ENCODE results near the gene PAGE2B. TPM values are rescaled to one million over a fixed set of nuclear protein-coding genes. Genes with fewer than 3 reads are reported as not detected.

The PAGE2B gene
- total RNA-seq, 4 donors from 2014 or later = not detected

- no peak for DNase-seq
- intact Hi-C loops (cut with DNase I; ENCODE audit: low total_unique reads) = no loop called here
- H3K36me3 ChIP-seq = no peaks in the 10 kb centered on the region
- no peak for TF ChIP-seq CTCF (IDR thresholded peaks at IDR 0.05)
- TF ChIP-seq POLR2A (IDR thresholded peaks at IDR 0.05) = no peak
- H3K4me1 ChIP-seq = no peaks in the 10 kb centered on the region
- H3K27me3 ChIP-seq = no peaks in the 10 kb centered on the region
- H3K27ac ChIP-seq = no peak overlapping the region
- H3K9me3 ChIP-seq = no peaks in the 10 kb centered on the region
- no peak overlapping the region for H3K4me3 ChIP-seq
Measured at GRCh38 chrX:55120761-55121358, 46.0 kb downstream of the PAGE2B start.

GRCh38 chrX:55123900-55124299 is 49.1 kb downstream of the PAGE2B start:
- H3K27me3 ChIP-seq = no peaks in the 10 kb centered on the region
- no peaks in the 10 kb centered on the region for H3K4me1 ChIP-seq
- no peaks in the 10 kb centered on the region for H3K9me3 ChIP-seq
- H3K27ac ChIP-seq = no peak overlapping the region
- DNase-seq = no peak
- TF ChIP-seq POLR2A (IDR thresholded peaks at IDR 0.05) (no peak), CTCF (IDR thresholded peaks at IDR 0.05) (no peak)
- intact Hi-C loops (cut with DNase I; ENCODE audit: low total_unique reads) = no loop called here
- no peaks in the 10 kb centered on the region for H3K36me3 ChIP-seq
- no peak overlapping the region for H3K4me3 ChIP-seq

- intact Hi-C loops (cut with DNase I; ENCODE audit: low total_unique reads) = no loop called here
Measured at GRCh38 chrX:55127692-55128091, 52.9 kb downstream of the PAGE2B start.

More at GRCh38 chrX:55127692-55128091, 52.9 kb downstream of the PAGE2B start:
- no peak overlapping the region for H3K4me3 ChIP-seq
- no peak overlapping the region for H3K27ac ChIP-seq
- H3K4me1 ChIP-seq = no peaks in the 10 kb centered on the region
- no peaks in the 10 kb centered on the region for H3K9me3 ChIP-seq
- no peak for TF ChIP-seq CTCF (IDR thresholded peaks at IDR 0.05)
- TF ChIP-seq POLR2A (IDR thresholded peaks at IDR 0.05) = no peak
- DNase-seq = no peak
- no peaks in the 10 kb centered on the region for H3K27me3 ChIP-seq
- no peaks in the 10 kb centered on the region for H3K36me3 ChIP-seq

Other genes starting within 250 kb of the PAGE2B start
- gene TRO, start 154.2 kb upstream of the PAGE2B start, total RNA-seq = 10 to 100 TPM; 20.0 to 80.7 (median 29.1) TPM
- not detected for gene PFKFB1, start 80.8 kb upstream of the PAGE2B start, total RNA-seq
- 1 to 10 TPM; 1.0 to 9.5 (median 5.1) TPM for gene APEX2, start 74.7 kb upstream of the PAGE2B start, total RNA-seq
- gene ALAS2, start 44.1 kb upstream of the PAGE2B start, total RNA-seq = 10 to 100 TPM in 2 of 4 donors, 1 to 10 TPM in 1, not detected in 1; 2.1 to 23.0 (median 15.6) TPM
- not detected for gene PAGE2, start 14.0 kb downstream of the PAGE2B start, total RNA-seq
- gene PAGE5, start 145.3 kb downstream of the PAGE2B start, total RNA-seq = 1 to 10 TPM in 1 of 4 donors, not detected in 3; 1.2 TPM
- gene PAGE3, start 189.9 kb downstream of the PAGE2B start, total RNA-seq = not detected